Erythroblast (primary cell): Measurements from ENCODE around the gene SLC43A2.

ENCODE experiments used
- GATA1 ChIP-seq: IDR thresholded peaks from 2 replicates; pipeline ENCODE4 v1.6.1; 2011; ENCODE audit warnings: low read depth, mild to moderate bottlenecking, control low read depth, low read length, moderate library complexity
- POLR2A ChIP-seq: IDR thresholded peaks from 2 replicates; pipeline ENCODE4 v1.6.1; 2011; ENCODE audit warnings: mild to moderate bottlenecking, low read length

DNA sequence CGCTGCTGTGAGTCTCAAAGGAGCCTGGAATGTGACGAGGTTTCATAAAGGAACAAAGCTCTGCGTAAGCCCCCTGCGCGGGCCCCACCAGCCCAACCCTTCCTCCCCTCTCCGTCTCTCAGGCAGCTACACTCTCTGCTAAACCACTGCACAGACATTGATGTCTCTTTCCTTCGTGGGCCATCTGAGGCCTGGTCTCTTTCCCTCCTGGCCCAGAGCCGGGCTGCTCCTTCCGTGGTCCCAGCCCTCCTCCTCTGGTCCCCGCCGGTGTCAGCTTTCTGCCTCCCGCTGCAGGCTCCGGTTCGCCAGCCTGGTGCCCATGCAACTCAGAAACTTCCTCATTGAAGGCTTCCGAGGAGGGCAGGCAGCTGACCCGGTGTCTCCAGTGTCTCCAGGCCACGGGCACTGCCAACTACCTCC is 9.5 kb upstream of the SLC43A2 start:
- no peak for TF ChIP-seq POLR2A
- no peak for TF ChIP-seq GATA1
